Fibroblast of skin of left biceps (primary cell): Measurements from ENCODE around the gene MYO1A.
"Not testable (repeated sequence)": the region's sequence is repeated elsewhere in the genome, so short reads cannot be mapped to it uniquely, and the experiment has no call there.

Experiments
- DNase-seq, 2 experiments: peaks; one replicate each; pipeline ENCODE4 v3.0.0-alpha.2; 2013; ENCODE audit warnings: low read depth in 2 of 2

The MYO1A gene

GRCh38 chr12:57087010-57087690, 37.2 kb upstream of the MYO1A start:
- DNase-seq = peak; percentile 80 to 83

- peak in 1 of 2 experiments; percentile 51 for DNase-seq
Observed at GRCh38 chr12:57086493-57087009, 36.6 kb upstream of the MYO1A start.

GRCh38 chr12:57085999-57086492, 36.1 kb upstream of the MYO1A start:
- peak in 1 of 2 experiments; percentile 44 for DNase-seq

GRCh38 chr12:57080855-57081254, 30.9 kb upstream of the MYO1A start:
- DNase-seq = no peak

- no peak for DNase-seq
Observed at GRCh38 chr12:57079821-57080220, 29.9 kb upstream of the MYO1A start.

- peak; percentile 100 for DNase-seq
Observed at GRCh38 chr12:57078519-57079404, 28.8 kb upstream of the MYO1A start, which contains the start of gene NEMP1. Gene NEMP1 (minus strand): TSS chr12:57078791. CDS start chr12:57078745, 46 bp downstream.

- not testable (repeated sequence) for DNase-seq
Observed at GRCh38 chr12:57073566-57074450, 23.9 kb upstream of the MYO1A start.

- DNase-seq = peak in 1 of 2 experiments; percentile 26
Observed at GRCh38 chr12:57072661-57073060, 22.7 kb upstream of the MYO1A start.

- DNase-seq = peak in 1 of 2 experiments; percentile 64
Observed at GRCh38 chr12:57069523-57069922, 19.6 kb upstream of the MYO1A start.

- DNase-seq = no peak
Observed at GRCh38 chr12:57066245-57066644, 16.3 kb upstream of the MYO1A start.

GRCh38 chr12:57063991-57064685, 14.2 kb upstream of the MYO1A start:
- DNase-seq = no peak

- no peak for DNase-seq
Observed at GRCh38 chr12:57058454-57058853, 8.5 kb upstream of the MYO1A start.

- DNase-seq = no peak
Observed at GRCh38 chr12:57057067-57057751, 7.3 kb upstream of the MYO1A start.

- DNase-seq = no peak
Observed at GRCh38 chr12:57055824-57056223, 5.9 kb upstream of the MYO1A start.

GRCh38 chr12:57053901-57054300, 4.0 kb upstream of the MYO1A start:
- DNase-seq = not testable (repeated sequence)

GRCh38 chr12:57053146-57053545, 3.2 kb upstream of the MYO1A start:
- DNase-seq = not testable (repeated sequence)

GRCh38 chr12:57051011-57051410, 1.1 kb upstream of the MYO1A start:
- no peak for DNase-seq

GRCh38 chr12:57049119-57049446, 846 bp downstream of the MYO1A start:
- no peak for DNase-seq

GRCh38 chr12:57048423-57049118, 1.4 kb downstream of the MYO1A start:
- no peak for DNase-seq

GRCh38 chr12:57047981-57048380, 1.9 kb downstream of the MYO1A start:
- no peak for DNase-seq
